Measurements from ENCODE around the gene TNS4.

Gene TNS4

GRCh38 chr17:40432864-40433528 is 68.4 kb downstream of the TNS4 start:
- no peak for DNase-seq

- no peak for DNase-seq
These were observed 70.2 kb downstream of the TNS4 start for GRCh38 chr17:40431231-40431602.

- DNase-seq: no peak
These were observed 70.9 kb downstream of the TNS4 start for GRCh38 chr17:40430272-40431230.

- DNase-seq: peak; percentile 17
These were observed 74.4 kb downstream of the TNS4 start for GRCh38 chr17:40427002-40427491.

Data from stimulated activated CD4-positive, alpha-beta T cell treated with anti-CD3 and anti-CD28 coated beads, Interleukin-1b, Interleukin-23, amount 100 ng/mL, for 48 hours (primary cell).